Measurements from ENCODE around the gene WWOX.

The WWOX gene

DNA sequence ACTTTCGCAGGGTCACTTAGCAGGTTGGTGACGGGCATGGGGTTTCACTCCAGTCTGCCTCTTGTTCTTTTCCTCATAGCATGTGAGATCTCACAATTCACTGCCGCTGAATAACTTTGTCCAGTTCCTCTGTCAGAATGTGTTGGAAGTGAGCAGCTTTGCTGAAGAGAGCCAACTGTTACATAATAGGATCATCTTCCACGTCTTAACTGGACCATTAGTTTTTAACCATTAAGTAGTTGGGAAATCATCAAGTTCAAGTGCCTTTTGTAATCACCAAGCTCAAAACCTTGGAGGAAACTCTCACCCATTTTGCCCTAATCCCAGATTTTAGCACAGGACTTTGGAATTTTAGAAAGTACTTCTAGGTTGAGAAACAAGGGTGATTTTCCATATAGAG lies 290.6 kb downstream of the WWOX start:
- TF ChIP-seq JUND (IDR thresholded peaks at IDR 0.05; ENCODE audit: low read depth) = no peak
- no peak for DNase-seq (ENCODE audit: low read depth in 1 of 2, low spot score in 1 of 2)
- in situ Hi-C loops (cut with HindIII; ENCODE audit: low pct_unique_long_range_greater_than_20kb, low sequenced_read_pairs) = no loop called here

DNA sequence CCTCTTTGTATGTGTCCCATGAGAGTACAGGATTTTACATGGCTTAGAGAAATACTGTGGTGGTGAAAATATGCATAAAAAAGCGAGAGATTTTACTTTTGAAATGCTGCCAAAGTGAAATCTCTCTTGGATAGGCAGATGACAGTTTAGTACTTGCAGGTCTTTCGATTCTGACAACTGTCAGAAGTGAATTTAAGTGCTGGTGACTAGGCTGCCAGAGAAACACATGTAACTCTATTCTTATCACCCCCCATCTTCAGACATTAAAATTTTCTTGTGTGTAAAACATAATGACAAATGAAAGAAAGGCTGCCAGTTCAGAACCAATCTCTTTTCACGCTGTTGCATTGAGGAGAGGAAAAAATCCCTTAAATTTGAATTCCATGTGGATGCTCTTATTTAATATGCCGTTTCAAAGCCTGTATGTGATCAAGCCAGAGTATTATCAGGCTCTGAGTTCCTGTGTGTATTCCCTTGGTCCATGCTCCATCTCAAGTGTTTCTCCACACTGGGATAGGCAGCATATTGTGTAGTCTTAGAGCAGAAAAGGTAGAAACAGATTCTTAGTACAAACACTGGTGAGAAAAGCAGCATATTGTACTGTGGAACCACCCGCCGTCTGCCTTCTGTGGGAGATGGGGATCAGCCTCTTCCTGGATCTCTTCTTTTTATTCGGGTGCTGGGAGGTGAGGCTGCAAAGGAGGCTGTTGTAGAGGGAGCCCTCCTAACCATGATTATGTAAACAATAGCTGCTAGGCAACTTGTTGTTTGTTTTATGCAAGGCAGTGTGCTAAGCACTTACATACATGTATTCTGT lies 291.3 kb downstream of the WWOX start:
- no peak for DNase-seq (ENCODE audit: low read depth in 1 of 2, low spot score in 1 of 2)
- in situ Hi-C loops (cut with HindIII; ENCODE audit: low pct_unique_long_range_greater_than_20kb, low sequenced_read_pairs) = no loop called here
- no peak for TF ChIP-seq JUND (IDR thresholded peaks at IDR 0.05; ENCODE audit: low read depth)

DNA sequence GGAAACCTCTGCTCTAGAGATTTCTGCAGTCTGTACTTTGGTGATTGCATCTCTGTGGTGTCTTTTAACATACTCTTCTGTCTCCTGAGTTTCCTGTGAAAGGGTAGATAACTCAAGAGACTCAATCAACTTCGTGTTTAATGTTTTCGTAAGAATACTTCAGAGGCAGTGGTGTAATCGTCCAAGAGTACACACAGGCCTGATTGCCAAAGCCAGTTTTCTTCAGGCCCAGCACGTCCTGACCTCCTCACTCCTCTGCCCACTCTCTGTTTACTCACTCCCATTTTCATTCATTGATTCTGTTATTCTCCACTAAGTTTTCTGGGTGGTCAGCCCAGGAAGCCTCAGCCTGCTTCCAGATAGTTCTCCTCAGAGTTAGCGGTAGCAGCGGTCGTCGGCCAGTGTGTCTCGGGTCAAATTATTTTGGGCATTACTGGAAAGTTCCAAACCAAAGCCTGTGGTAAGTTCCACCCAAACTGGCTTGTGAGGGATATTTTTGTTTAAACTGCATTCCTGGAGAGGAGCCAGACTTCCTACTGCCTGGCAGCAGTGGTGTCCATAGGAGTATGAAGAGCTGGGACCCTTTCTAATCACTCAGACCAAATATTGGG lies 293.2 kb downstream of the WWOX start:
- no peak for TF ChIP-seq JUND (IDR thresholded peaks at IDR 0.05; ENCODE audit: low read depth)
- DNase-seq (ENCODE audit: low read depth in 1 of 2, low spot score in 1 of 2) = peak in 1 of 2 experiments; percentile 14
- in situ Hi-C loops (cut with HindIII; ENCODE audit: low pct_unique_long_range_greater_than_20kb, low sequenced_read_pairs) = no loop called here

- TF ChIP-seq JUND (IDR thresholded peaks at IDR 0.05; ENCODE audit: low read depth) = no peak
- in situ Hi-C loops (cut with HindIII; ENCODE audit: low pct_unique_long_range_greater_than_20kb, low sequenced_read_pairs) = no loop called here
- DNase-seq (ENCODE audit: low read depth in 1 of 2, low spot score in 1 of 2) = no peak
Observed at GRCh38 chr16:78395035-78395434, 295.6 kb downstream of the WWOX start.

- TF ChIP-seq JUND (IDR thresholded peaks at IDR 0.05; ENCODE audit: low read depth) = no peak
- in situ Hi-C loops (cut with HindIII; ENCODE audit: low pct_unique_long_range_greater_than_20kb, low sequenced_read_pairs) = no loop called here
- DNase-seq (ENCODE audit: low read depth in 1 of 2, low spot score in 1 of 2) = peak in 1 of 2 experiments; percentile 15
Observed at GRCh38 chr16:78396046-78396445, 296.6 kb downstream of the WWOX start.

GRCh38 chr16:78396673-78397072 lies 297.2 kb downstream of the WWOX start:
- DNase-seq (ENCODE audit: low read depth in 1 of 2, low spot score in 1 of 2) = no peak
- in situ Hi-C loops (cut with HindIII; ENCODE audit: low pct_unique_long_range_greater_than_20kb, low sequenced_read_pairs) = no loop called here
- no peak for TF ChIP-seq JUND (IDR thresholded peaks at IDR 0.05; ENCODE audit: low read depth)

DNA sequence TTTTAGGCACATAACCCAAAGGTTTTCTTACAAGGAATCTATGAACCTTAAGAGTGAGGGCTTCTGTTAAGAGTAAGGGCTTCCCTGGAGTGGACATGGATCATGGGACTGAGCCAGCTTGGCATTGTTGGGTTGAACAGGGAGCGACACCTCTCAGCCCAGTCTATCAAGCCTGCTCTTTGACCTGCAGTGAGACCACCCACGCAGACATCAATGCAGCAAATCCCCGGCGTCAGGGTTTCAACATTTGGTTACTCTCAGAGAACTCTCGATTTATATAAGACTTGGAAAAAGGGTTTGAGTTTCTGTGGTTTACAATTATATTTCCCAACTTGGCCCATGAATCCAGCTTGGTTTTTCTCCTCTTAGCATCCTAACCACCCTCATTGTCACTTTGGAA lies 299.9 kb downstream of the WWOX start:
- DNase-seq (ENCODE audit: low read depth in 1 of 2, low spot score in 1 of 2) = no peak
- no peak for TF ChIP-seq JUND (IDR thresholded peaks at IDR 0.05; ENCODE audit: low read depth)
- in situ Hi-C loops (cut with HindIII; ENCODE audit: low pct_unique_long_range_greater_than_20kb, low sequenced_read_pairs) = no loop called here

DNA sequence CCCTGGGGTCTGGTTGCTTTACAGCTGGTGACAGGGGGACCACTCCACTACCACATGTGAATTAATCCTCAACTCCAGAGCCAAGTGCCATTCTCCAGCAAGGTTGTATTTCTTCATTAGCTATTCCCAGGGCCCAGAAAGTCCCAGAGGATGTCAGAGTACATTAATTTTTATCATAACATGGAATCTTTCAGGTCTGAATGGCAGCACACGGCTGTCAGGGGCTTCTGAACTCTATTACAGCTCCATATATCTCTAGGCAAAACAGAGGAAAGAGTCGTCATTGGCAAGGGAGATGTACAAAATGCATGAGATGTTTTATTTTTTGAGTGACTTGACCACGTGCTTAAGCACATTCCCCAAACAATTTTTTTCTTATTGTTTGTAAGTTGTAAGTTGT lies 303.4 kb downstream of the WWOX start:
- in situ Hi-C loops (cut with HindIII; ENCODE audit: low pct_unique_long_range_greater_than_20kb, low sequenced_read_pairs) = no loop called here
- DNase-seq (ENCODE audit: low read depth in 1 of 2, low spot score in 1 of 2) = no peak
- TF ChIP-seq JUND (IDR thresholded peaks at IDR 0.05; ENCODE audit: low read depth) = no peak

DNA sequence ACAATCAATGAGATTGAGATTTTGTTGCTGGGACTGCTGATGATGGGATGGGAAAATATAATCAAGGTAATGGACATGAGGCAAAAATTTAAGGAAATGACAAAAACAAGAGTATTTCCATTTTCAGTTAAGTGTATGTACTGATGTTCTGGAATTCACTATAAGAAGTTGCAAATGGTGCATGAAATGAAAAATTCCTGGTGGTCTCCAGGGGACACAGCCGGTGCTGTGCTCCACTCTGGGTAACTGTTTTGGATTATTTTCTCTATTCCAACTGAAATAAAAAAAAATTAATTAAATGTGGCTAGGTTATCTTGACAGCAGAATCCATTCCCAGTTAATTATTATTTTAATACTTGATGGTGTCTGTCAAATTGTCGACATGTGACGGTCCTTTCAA lies 305.6 kb downstream of the WWOX start:
- in situ Hi-C loops (cut with HindIII; ENCODE audit: low pct_unique_long_range_greater_than_20kb, low sequenced_read_pairs) = no loop called here
- no peak for DNase-seq (ENCODE audit: low read depth in 1 of 2, low spot score in 1 of 2)
- TF ChIP-seq JUND (IDR thresholded peaks at IDR 0.05; ENCODE audit: low read depth) = no peak

GRCh38 chr16:78405833-78406232 lies 306.4 kb downstream of the WWOX start:
- in situ Hi-C loops (cut with HindIII; ENCODE audit: low pct_unique_long_range_greater_than_20kb, low sequenced_read_pairs) = no loop called here
- TF ChIP-seq JUND (IDR thresholded peaks at IDR 0.05; ENCODE audit: low read depth) = no peak
- DNase-seq (ENCODE audit: low read depth in 1 of 2, low spot score in 1 of 2) = no peak

DNA sequence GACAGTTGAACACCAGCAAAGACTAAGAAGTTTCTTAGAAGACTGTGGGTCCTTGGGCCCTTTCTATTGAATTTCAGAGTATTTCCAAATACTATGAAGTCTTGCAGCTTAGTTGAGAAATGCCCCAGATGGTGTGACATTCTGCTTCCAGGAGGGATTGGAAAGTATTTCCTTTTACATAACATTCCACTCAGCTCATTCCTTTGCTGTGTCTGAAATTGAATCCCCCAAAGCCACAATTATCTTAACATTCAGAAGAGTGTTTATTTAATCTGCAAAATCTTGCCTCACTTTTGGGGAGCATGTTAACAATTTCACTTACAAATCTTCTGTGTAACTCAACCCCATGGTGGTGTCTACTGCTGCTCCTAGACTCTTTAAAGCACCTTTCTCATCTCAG lies 307.7 kb downstream of the WWOX start:
- DNase-seq (ENCODE audit: low read depth in 1 of 2, low spot score in 1 of 2) = no peak
- TF ChIP-seq JUND (IDR thresholded peaks at IDR 0.05; ENCODE audit: low read depth) = no peak
- in situ Hi-C loops (cut with HindIII; ENCODE audit: low pct_unique_long_range_greater_than_20kb, low sequenced_read_pairs) = no loop called here

DNA sequence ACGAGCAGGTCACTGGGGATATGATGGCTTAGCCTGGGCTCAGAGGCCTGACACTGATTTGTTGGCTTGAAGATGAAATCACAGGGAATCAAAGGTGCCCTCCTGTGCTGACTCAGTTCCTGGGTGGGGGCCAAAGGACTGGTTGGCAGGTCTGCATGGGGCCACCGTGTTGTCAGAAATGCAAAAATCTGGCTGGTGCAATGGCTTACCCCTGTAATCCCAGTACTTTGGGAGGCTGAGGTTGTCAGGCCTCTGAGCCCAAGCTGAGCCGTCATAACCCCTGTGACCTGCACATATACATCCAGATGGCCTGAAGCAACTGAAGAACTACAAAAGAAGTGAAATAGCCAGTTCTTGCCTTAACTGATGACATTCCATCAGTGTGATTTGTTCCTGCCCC lies 314.2 kb downstream of the WWOX start:
- DNase-seq (ENCODE audit: low read depth in 1 of 2, low spot score in 1 of 2) = no peak
- TF ChIP-seq JUND (IDR thresholded peaks at IDR 0.05; ENCODE audit: low read depth) = no peak
- in situ Hi-C loops (cut with HindIII; ENCODE audit: low pct_unique_long_range_greater_than_20kb, low sequenced_read_pairs) = no loop called here

DNA sequence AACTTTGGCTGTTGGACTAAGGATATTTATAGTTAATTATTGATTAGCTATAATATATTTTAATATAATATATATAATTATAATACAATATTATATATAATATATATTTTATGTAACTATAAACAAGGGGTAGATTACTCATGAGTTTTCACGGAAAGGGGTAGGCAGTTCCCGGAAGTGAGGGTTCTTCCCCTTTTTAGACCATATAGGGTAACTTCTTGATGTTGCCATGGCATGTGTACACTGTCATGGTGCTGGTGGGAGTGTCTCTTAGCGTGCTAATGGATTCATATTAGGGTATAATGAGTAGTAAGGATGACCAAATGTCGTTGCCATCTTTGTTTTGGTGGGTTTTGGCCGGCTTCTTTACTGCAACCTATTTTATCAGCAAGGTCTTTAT lies 315.6 kb downstream of the WWOX start:
- in situ Hi-C loops (cut with HindIII; ENCODE audit: low pct_unique_long_range_greater_than_20kb, low sequenced_read_pairs) = no loop called here
- TF ChIP-seq JUND (IDR thresholded peaks at IDR 0.05; ENCODE audit: low read depth) = no peak
- no peak for DNase-seq (ENCODE audit: low read depth in 1 of 2, low spot score in 1 of 2)
